Epithelial cell of esophagus (primary cell): ENCODE data around the gene NOS2.

ENCODE experiments used
- DNase-seq: peaks from one replicate; pipeline ENCODE4 v3.0.0; 2010; ENCODE audit warnings: low read depth
- H3K4me3 ChIP-seq: 2 replicates; pipeline ENCODE4 v1.5.1; 2011; ENCODE audit warnings: mild to moderate bottlenecking, low read length, control low read depth
- TF ChIP-seq, protein P1 (sequence below): IDR thresholded peaks from 2 replicates; pipeline ENCODE4 v1.5.1; 2011; ENCODE audit warnings: low read depth, mild to moderate bottlenecking, low read length, control low read depth, inconsistent platforms; ENCODE audit not compliant: insufficient read depth; ENCODE audit errors: missing control alignments

The NOS2 gene

DNA sequence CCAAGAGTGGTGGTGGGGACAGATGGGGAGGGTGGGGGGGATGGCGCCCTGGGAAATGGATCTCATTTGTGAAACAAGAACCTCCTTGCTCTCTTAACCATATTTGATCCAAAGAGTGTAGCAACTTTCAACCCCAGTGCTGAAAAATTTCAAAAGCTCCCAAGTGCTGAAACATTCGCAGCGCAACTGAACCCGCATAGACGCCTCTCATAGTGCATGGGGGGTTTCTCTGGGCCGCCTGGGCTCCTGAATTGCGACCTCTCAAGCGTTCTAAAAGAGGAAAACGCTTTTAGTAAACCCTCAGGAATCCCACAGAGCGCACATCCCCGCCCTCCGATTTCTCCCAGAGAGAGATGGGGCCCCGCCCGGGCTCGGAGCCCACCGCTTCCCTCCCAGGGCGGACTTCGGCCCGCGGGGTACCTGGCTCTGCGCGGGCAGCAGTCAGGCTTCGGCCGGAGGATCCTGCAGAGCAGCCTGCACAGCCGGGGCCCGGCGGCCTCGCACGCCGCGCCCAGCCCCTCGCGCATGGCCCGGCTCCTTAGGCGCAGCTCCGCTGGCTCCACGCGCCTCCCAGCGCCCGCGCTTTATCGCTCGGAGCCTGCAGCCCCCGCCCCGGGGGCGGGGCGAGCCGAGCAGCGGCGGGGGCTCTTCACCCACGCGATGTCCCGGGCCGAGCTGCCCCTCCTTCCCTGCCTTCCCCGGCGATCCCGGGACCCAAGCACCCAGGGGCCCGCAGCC lies 7.0 kb downstream of the NOS2 start:
- no peak overlapping the region for H3K4me3 ChIP-seq
- DNase-seq = no peak

DNA sequence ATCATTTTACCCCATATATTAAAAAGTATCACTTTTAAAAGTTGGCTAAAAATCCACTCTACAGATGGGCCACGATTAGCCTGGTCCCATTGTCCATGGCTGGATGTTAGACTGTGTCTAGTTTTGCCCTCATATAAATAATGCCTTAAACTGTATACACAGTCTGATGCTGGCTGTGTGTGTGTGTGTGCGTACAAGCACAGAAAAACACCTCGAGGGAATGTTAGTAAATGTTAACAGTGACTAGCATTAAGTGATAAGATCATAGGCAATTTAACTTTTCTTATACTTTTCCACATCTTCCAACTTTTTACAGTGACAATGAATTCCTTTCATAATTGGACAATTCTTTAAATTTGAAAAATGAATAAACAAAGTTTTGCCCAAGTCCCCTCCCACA lies 8.2 kb downstream of the NOS2 start:
- TF ChIP-seq, protein P1, sequence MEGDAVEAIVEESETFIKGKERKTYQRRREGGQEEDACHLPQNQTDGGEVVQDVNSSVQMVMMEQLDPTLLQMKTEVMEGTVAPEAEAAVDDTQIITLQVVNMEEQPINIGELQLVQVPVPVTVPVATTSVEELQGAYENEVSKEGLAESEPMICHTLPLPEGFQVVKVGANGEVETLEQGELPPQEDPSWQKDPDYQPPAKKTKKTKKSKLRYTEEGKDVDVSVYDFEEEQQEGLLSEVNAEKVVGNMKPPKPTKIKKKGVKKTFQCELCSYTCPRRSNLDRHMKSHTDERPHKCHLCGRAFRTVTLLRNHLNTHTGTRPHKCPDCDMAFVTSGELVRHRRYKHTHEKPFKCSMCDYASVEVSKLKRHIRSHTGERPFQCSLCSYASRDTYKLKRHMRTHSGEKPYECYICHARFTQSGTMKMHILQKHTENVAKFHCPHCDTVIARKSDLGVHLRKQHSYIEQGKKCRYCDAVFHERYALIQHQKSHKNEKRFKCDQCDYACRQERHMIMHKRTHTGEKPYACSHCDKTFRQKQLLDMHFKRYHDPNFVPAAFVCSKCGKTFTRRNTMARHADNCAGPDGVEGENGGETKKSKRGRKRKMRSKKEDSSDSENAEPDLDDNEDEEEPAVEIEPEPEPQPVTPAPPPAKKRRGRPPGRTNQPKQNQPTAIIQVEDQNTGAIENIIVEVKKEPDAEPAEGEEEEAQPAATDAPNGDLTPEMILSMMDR = no peak
- no peak for DNase-seq
- H3K4me3 ChIP-seq = no peak overlapping the region

More for the DNA sequence above, 7.0 kb downstream of the NOS2 start:
- TF ChIP-seq, protein P1 = no peak

DNA sequence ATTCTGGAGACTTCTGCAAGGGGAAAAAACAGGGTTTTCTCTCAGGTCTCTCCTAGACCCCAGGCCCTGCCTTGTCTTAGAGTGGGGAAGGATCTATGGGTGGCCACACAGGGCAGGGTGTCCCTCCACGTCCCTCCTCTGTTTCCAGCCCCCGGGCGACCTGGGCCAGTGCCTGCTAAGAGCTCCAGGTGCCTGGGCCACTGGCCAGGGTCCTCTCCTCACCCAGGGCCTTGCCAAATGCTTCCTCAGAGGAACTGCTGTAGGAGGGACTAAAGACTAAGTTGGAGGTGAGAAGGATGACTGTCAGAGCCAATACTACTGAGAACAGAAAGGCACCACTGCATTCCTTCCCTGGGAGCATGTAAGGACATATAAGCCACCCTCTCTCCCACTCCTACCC lies 11.4 kb downstream of the NOS2 start:
- TF ChIP-seq, protein P1 = no peak
- H3K4me3 ChIP-seq = no peak overlapping the region
- no peak for DNase-seq

DNA sequence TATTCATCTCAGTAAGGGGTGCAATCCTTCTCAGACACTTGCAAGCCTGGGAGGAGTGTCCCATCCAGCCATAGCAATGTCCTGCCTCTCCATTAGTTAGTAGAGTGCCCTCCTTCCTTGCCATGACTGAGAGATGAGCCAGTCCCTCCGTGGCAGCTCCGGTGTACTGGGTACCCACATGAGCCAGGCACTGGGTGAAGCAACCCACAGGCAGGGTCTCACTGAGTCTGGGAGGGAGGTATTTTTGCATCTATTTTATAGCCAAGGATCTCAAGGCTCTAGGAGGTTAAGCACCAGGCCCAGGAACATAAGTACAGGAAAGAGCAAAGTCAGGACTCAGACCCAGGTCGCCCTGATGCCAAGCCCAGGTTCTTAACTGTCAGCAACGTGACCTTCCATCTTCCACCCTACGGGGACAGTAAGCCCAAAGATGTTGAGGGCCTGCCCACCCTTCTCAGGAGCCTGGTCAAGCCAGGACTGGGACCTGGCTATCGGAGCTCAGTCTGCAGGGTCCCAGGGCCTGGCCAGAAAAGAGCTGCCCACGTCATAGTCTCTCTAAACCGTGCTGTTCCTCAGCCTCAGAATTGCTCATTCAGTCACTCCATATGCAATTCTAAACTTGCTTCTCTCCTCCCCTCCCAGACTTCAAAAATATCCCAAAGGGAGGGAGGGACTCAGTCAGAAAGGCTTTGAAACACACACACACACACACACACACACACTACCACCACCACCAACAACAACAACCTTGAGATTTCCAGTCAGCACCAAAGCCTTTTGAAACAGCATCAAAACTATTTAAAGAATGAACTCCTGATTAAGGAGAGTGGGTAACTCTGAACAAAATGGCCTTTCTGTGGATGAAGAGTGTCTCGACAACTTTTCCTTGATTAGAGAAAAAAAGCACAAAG lies 16.6 kb downstream of the NOS2 start:
- DNase-seq = no peak
- TF ChIP-seq, protein P1 = no peak
- no peak overlapping the region for H3K4me3 ChIP-seq

DNA sequence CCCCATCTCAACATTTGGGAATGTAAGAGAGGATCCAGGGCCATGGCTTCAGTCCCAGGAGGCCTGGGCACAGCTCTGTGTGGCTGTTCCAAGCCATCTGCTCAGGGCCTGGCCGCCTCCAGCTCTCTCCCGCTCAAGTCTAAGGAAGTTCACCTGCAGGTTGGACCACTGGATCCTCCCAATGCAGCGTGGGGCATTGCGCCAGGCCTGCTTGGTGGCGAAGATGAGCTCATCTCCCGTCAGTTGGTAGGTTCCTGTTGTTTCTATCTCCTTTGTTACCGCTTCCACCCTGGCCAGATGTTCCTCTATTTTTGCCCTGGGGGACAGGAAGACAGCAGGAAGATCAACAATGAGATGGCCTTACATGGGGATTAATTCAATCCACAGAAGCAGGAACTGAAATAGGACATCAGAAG lies 17.5 kb downstream of the NOS2 start:
- TF ChIP-seq, protein P1 = no peak
- H3K4me3 ChIP-seq = no peak overlapping the region
- no peak for DNase-seq

DNA sequence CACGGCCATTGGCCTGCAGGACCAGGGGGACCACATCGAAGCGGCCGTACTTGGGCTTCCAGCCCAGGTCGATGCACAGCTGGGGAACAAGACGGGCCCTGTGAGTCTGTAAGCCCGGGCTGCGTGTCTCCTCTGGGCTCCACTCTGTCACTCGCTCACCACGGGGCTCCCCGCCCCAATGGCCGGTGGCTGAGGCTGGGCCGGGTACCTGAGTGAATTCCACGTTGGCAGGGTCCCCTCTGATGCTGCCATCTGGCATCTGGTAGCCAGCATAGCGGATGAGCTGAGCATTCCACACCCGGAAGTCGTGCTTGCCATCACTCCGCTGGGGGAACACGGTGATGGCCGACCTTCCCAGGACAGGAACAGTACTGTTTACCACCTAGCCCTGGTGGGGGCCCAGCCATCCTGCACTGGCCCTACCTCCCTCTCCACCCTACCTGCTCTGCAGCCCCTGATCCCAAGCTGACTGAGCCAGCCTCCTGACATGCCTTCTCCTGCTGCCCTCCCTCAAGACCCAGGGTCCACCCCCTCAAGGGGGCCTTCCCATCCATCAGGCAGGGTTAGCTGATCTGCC lies 19.4 kb downstream of the NOS2 start:
- no peak for DNase-seq
- TF ChIP-seq, protein P1 = no peak
- no peak overlapping the region for H3K4me3 ChIP-seq
